ENCODE results near the gene DPP6.

The DPP6 gene

GRCh38 chr7:154910125-154910524, 857.9 kb downstream of the DPP6 start:
- POLR2A ChIA-PET: no interaction called here
- DNase-seq (ENCODE audit: low read depth, low spot score): no peak
- no peak overlapping the region for H3K4me3 ChIP-seq (ENCODE audit: low read depth, low read length)
- TF ChIP-seq CTCF (IDR thresholded peaks at IDR 0.05; ENCODE audit: insufficient read depth, low read length, missing control alignments): no peak
- CTCF ChIA-PET: interaction anchor here (1.2 to 8.5 kb wide), 2 partner anchors 17 to 435 kb away, joined by 4 to 73 read pairs; no protein-coding TSS in a partner anchor

GRCh38 chr7:154910977-154911376, 858.8 kb downstream of the DPP6 start:
- no peak for DNase-seq (ENCODE audit: low read depth, low spot score)
- POLR2A ChIA-PET: no interaction called here
- no peak for TF ChIP-seq CTCF (IDR thresholded peaks at IDR 0.05; ENCODE audit: insufficient read depth, low read length, missing control alignments)
- CTCF ChIA-PET: interaction anchor here (1.2 to 8.5 kb wide), 2 partner anchors 16 to 434 kb away, joined by 4 to 73 read pairs; no protein-coding TSS in a partner anchor
- H3K4me3 ChIP-seq (ENCODE audit: low read depth, low read length): no peak overlapping the region

- POLR2A ChIA-PET: no interaction called here
- no peak overlapping the region for H3K4me3 ChIP-seq (ENCODE audit: low read depth, low read length)
- TF ChIP-seq CTCF (IDR thresholded peaks at IDR 0.05; ENCODE audit: insufficient read depth, low read length, missing control alignments): no peak
- CTCF ChIA-PET: interaction anchor here (1.2 to 8.5 kb wide), 2 partner anchors 16 to 433 kb away, joined by 4 to 73 read pairs; no protein-coding TSS in a partner anchor
- no peak for DNase-seq (ENCODE audit: low read depth, low spot score)
These were observed 859.2 kb downstream of the DPP6 start for GRCh38 chr7:154911411-154911810.

GRCh38 chr7:154911862-154912455, 859.8 kb downstream of the DPP6 start:
- CTCF ChIA-PET: interaction anchor here (1.1 to 8.5 kb wide), 3 partner anchors 11 to 433 kb away, joined by 3 to 73 read pairs (median 22); no protein-coding TSS in a partner anchor

GRCh38 chr7:154912871-154913637, 860.9 kb downstream of the DPP6 start:
- ChIA-PET POLR2A (no interaction called here), CTCF (interaction anchor here (0.6 to 8.5 kb wide), 17 partner anchors 10 to 868 kb away, joined by 3 to 73 read pairs (median 4); no protein-coding TSS in a partner anchor)
- H3K4me3 ChIP-seq (ENCODE audit: low read depth, low read length): no peak overlapping the region
- no peak for DNase-seq (ENCODE audit: low read depth, low spot score)
- no peak for TF ChIP-seq CTCF (IDR thresholded peaks at IDR 0.05; ENCODE audit: insufficient read depth, low read length, missing control alignments)

More at GRCh38 chr7:154911862-154912455, 859.8 kb downstream of the DPP6 start:
- no peak overlapping the region for H3K4me3 ChIP-seq (ENCODE audit: low read depth, low read length)
- POLR2A ChIA-PET: no interaction called here
- no peak for DNase-seq (ENCODE audit: low read depth, low spot score)
- no peak for TF ChIP-seq CTCF (IDR thresholded peaks at IDR 0.05; ENCODE audit: insufficient read depth, low read length, missing control alignments)
